Activated naive CD8-positive, alpha-beta T cell treated with anti-CD3 and anti-CD28 coated beads, Interleukin-2, amount 10 ng/mL, durations not matched to agents 7 days and 5 days (primary cell): ENCODE results near the gene TBXA2R. TPM values are rescaled to one million over a fixed set of nuclear protein-coding genes. Genes with fewer than 3 reads are reported as not detected.
"Not testable (repeated sequence)": the region's sequence is repeated elsewhere in the genome, so short reads cannot be mapped to it uniquely, and the experiment has no call there.

Source experiments
- ATAC-seq: fragments of 150-1000 bp; cut with Tn5 transposase; one replicate; pipeline ENCODE4 v1.10.0; 2021; ENCODE audit warnings: low read depth, moderate library complexity
- POLR2A ChIA-PET: fragments of 350-600 bp; sonication (Branson Sonifier 250); formaldehyde crosslinking; loops from one replicate; lab custom pipeline; 2021; ENCODE audit warnings: antibody characterized with exemption; lab: Charles Lee
- DNase-seq: peaks from one replicate; pipeline ENCODE4 v3.0.0; 2021
- H3K27ac Mint-ChIP-seq: one replicate; pipeline ENCODE4 v1.8.0; 2022; ENCODE audit warnings: mild to moderate bottlenecking, mixed read lengths
- H3K27me3 Mint-ChIP-seq: one replicate; pipeline ENCODE4 v1.8.0; 2022; ENCODE audit warnings: mild to moderate bottlenecking, moderate library complexity, mixed read lengths
- H3K36me3 Mint-ChIP-seq: one replicate; pipeline ENCODE4 v1.8.0; 2021; ENCODE audit warnings: mild to moderate bottlenecking, mixed read lengths
- H3K4me1 Mint-ChIP-seq: one replicate; pipeline ENCODE4 v1.8.0; 2021; ENCODE audit warnings: mixed read lengths
- H3K4me3 Mint-ChIP-seq: one replicate; pipeline ENCODE4 v1.8.0; 2022; ENCODE audit warnings: mild to moderate bottlenecking, moderate library complexity, mixed read lengths
- H3K9me3 Mint-ChIP-seq: one replicate; pipeline ENCODE4 v1.8.0; 2021; ENCODE audit warnings: mixed read lengths
- total RNA-seq, 2 experiments: library from RNA; stranded (reverse); gene quantifications; one replicate each; pipeline ENCODE4 v1.2.3, GENCODE V29; 2021

TBXA2R gene
- total RNA-seq, 2 experiments from 2014 or later = 1.7 to 2.1 TPM

DNA sequence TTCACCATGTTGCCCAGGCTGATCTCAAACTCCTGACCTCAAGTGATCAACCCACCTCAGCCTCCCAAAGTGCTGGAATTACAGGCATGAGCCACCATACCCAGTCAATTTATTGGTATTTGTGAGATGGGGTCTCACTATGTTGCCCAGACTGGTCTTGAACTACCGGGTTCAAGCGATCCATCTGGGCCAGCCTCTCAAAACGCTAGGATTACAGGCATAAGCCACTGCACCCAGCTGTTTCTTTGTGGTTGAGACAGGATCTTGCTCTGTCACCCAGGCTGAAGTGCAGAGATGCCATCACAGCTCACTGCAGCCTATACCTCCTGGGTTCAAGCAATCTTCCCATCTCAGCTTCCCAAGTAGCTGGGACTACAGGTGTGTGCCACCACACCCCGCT, 24.9 kb downstream of the TBXA2R start:
- ATAC-seq, H3K36me3 Mint-ChIP-seq, H3K4me3 Mint-ChIP-seq, DNase-seq, H3K27me3 Mint-ChIP-seq, H3K9me3 Mint-ChIP-seq, H3K4me1 Mint-ChIP-seq, H3K27ac Mint-ChIP-seq: not testable (repeated sequence)
- POLR2A ChIA-PET = interaction anchor here (1.2 kb wide), 1 partner anchor 25 kb away, joined by 3 read pairs; no protein-coding TSS in a partner anchor

DNA sequence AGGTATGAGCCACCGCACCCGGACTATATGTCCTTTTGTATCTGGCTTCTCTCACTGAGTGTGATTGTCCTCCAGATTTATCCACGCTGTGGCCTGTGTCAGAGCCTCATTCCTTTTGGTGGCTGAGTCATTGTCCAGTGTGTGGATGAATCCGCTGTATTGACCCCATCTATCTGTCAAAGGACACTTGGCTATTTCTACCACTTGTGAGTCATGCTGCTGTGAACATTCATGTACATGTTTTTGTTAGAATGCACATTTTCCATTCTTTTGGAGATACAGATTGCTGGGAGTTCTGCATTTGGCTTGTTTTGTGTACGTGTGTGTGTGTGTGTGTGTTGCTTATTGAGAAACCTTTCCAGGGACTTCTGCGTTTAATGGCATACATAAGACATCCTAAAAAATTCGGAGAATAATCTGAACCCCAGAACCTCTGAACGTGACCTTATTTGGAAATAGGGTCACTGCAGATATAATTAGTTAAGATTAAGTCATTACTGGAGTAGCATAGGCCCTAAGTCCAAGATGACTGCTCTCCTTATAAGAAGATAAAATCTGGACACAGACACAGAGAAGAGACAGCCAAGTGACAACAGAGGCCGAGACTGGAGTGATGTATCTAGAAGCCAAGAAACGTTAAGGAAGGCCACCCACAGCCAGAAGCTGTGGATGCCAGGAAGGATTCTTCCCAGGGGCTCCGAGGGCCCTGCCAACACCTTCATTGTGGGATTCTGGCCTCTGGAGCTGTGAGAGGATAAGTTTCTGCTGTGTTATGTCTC, 26.3 kb downstream of the TBXA2R start:
- DNase-seq (no peak), ATAC-seq (no peak)
- peaks cover 3% of the 10 kb centered on the region for H3K27me3 Mint-ChIP-seq
- H3K9me3 Mint-ChIP-seq = no peaks in the 10 kb centered on the region
- peaks cover 1% of the 10 kb centered on the region for H3K4me1 Mint-ChIP-seq
- H3K36me3 Mint-ChIP-seq = no peaks in the 10 kb centered on the region
- POLR2A ChIA-PET = interaction anchor here (0.7 kb wide), 1 partner anchor 80 kb away, joined by 3 read pairs; no protein-coding TSS in a partner anchor
- no peak overlapping the region for H3K4me3 Mint-ChIP-seq
- no peak overlapping the region for H3K27ac Mint-ChIP-seq

DNA sequence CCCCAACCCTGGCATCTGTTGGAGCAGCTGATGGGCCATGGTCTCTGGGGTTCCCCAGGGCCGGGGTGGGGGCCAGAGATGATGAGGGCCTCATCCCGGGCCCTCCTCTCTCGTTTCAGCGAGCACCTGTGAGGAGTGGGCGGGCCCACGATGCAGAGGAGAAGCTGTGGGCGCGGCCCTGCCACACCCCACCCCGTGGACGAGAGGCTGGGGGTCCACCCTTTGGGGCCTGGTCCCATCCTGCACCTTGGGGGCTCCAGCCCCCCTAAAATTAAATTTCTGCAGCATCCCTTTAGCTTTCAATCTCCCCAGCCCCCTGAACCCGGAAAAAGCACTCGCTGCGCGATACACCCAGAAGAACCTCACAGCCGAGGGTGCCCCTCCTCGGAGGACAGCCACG, 28.3 kb downstream of the TBXA2R start:
- ATAC-seq (no peak), DNase-seq (no peak)
- POLR2A ChIA-PET = no interaction called here
- H3K4me1 Mint-ChIP-seq = peaks cover 4% of the 10 kb centered on the region
- H3K4me3 Mint-ChIP-seq = no peak overlapping the region
- peaks cover 1% of the 10 kb centered on the region for H3K27me3 Mint-ChIP-seq
- no peaks in the 10 kb centered on the region for H3K9me3 Mint-ChIP-seq
- no peak overlapping the region for H3K27ac Mint-ChIP-seq
- peaks cover 2% of the 10 kb centered on the region for H3K36me3 Mint-ChIP-seq

DNA sequence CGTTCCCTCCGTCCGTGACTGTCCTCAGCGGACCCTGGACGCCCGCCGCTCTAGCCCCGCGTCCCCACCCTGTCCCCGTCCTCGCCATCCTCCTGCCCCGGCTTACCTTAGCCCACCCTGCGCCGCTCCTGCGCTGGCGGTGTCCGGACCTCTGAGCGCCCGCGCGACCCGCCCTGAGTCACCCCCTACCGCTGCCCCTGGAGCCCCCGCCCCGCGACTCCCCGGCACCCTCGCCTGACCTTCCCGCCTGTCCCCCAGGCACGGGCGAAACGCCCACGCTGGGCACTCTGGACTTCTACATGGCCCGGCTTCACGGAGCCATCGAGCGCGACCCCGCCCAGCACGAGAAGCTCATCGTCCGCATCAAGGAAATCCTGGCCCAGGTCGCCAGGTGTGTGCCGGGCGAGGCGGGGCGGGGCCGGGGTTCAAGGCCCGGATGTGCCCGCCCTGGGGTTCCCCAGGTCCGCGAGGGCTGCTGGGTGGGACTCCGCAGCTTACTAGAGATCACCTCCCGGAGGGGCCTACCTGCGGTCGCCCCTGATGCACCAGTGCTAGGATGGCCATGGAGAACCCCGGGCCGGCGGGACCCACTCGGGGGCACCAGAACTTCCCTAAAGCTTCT, 28.8 kb downstream of the TBXA2R start:
- DNase-seq = peak; percentile 33
- no peak for ATAC-seq
- POLR2A ChIA-PET = no interaction called here
- Mint-ChIP-seq H3K4me3 (no peak overlapping the region), H3K9me3 (no peaks in the 10 kb centered on the region), H3K4me1 (peaks cover 4% of the 10 kb centered on the region), H3K36me3 (peaks cover 2% of the 10 kb centered on the region), H3K27ac (no peak overlapping the region), H3K27me3 (no peaks in the 10 kb centered on the region)

DNA sequence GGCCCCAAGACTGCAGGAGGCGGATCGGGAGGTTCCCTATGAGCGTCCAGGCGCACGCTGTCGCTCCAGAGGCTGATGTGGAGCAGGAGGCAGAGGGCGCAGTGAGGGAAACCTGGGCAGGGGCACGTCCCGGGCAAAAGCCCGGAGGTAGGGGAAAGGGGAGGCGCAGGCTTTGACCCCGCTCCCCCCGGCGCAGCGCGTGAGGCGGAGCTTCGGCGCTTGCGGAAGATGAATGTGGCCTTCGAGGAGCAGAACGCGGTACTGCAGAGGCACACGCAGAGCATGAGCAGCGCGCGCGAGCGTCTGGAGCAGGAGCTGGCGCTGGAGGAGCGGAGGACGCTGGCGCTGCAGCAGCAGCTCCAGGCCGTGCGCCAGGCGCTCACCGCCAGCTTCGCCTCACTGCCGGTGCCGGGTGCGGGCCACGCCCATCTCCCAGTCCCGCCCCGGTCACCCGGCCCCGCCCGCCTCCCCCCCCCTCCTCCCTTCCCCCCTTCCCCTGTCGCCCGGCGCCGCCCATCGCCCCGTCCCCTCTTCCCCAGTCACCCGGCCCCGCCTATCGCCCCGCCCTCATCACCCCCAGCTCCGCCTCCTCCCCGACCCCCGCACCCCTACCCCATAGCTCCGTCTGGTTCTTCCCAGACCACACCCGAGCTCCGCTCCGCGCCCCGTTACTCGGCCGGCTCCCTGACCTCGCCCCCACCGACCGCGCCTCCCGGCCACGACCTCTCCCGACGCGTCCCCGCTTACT, 29.8 kb downstream of the TBXA2R start:
- ATAC-seq (no peak), DNase-seq (no peak)
- no peak overlapping the region for H3K27ac Mint-ChIP-seq
- H3K36me3 Mint-ChIP-seq = peaks cover 2% of the 10 kb centered on the region
- H3K27me3 Mint-ChIP-seq = no peaks in the 10 kb centered on the region
- H3K4me1 Mint-ChIP-seq = peaks cover 7% of the 10 kb centered on the region
- H3K9me3 Mint-ChIP-seq = no peaks in the 10 kb centered on the region
- H3K4me3 Mint-ChIP-seq = no peak overlapping the region
- POLR2A ChIA-PET = no interaction called here

DNA sequence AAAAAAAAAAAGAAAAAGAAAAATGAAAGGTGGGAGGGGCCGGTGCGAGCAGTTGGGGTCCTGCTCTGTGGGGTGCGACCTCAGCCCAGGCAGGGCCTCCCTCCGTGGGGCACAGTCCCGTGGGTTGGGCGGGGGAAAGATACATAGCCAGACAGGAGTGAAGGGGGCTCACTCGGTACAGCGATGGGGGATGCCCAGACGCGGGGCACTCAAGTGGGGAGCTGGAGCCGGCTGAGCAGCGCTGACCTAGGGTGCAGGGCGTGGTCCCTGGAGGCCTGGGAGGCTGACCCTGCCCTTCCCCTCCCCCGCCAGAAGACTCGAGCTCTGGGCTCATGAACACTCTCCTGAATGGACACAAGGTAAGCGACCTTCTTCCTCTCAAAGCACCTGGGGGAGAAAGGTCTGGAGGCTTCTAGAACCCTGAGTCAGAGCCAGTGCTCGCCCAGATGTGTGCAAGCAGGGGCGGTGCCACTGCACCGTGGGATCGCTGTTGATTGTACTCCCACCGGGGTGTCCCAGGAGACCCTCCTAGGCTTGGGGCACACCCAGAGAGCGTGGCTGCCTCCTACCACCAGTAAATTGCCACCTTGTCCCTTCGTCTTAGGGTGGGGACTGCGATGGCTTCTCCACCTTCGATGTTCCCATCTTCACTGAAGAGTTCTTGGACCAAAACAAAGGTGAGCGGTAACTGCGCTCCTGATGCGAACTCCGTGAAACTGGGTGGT, 30.6 kb downstream of the TBXA2R start:
- H3K36me3 Mint-ChIP-seq = peaks cover 2% of the 10 kb centered on the region
- H3K27ac Mint-ChIP-seq = no peak overlapping the region
- H3K27me3 Mint-ChIP-seq = no peaks in the 10 kb centered on the region
- POLR2A ChIA-PET = interaction anchor here (0.7 to 1.3 kb wide), 2 partner anchors 22 to 187 kb away, joined by 3 to 4 read pairs; partner anchors contain the start of gene MRPL54
- DNase-seq (no peak), ATAC-seq (no peak)
- peaks cover 9% of the 10 kb centered on the region for H3K4me1 Mint-ChIP-seq
- H3K9me3 Mint-ChIP-seq = no peaks in the 10 kb centered on the region
- H3K4me3 Mint-ChIP-seq = no peak overlapping the region

DNA sequence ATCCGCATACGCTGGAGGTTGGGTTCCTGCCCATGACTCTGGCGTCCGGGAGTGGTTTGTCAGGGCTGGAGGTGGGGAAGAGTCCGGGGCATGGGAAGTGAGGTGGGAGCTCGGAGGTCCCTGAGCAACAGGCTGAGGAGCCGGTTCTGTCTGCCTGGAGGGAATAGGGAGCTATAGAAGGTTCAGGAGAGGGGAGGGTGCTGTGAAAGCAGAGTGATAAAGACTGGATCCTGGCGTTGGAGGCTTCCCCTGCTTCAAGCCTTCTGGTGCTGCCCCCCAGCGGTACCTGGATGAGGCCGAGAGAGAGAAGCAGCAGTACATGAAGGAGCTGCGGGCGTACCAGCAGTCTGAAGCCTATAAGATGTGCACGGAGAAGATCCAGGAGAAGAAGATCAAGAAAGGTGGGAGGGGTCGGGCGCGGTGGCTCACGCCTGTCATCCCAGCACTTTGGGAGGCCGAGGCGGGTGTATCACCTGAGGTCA, 31.4 kb downstream of the TBXA2R start:
- H3K36me3 Mint-ChIP-seq = peaks cover 2% of the 10 kb centered on the region
- H3K4me3 Mint-ChIP-seq = no peak overlapping the region
- no peaks in the 10 kb centered on the region for H3K9me3 Mint-ChIP-seq
- DNase-seq (peak; percentile 36), ATAC-seq (no peak)
- H3K27ac Mint-ChIP-seq = no peak overlapping the region
- POLR2A ChIA-PET = interaction anchor here (0.7 to 1.3 kb wide), 4 partner anchors 21 to 1392 kb away, joined by 3 to 5 read pairs (median 4); partner anchors contain the start of gene MRPL54
- no peaks in the 10 kb centered on the region for H3K27me3 Mint-ChIP-seq
- H3K4me1 Mint-ChIP-seq = peaks cover 9% of the 10 kb centered on the region

DNA sequence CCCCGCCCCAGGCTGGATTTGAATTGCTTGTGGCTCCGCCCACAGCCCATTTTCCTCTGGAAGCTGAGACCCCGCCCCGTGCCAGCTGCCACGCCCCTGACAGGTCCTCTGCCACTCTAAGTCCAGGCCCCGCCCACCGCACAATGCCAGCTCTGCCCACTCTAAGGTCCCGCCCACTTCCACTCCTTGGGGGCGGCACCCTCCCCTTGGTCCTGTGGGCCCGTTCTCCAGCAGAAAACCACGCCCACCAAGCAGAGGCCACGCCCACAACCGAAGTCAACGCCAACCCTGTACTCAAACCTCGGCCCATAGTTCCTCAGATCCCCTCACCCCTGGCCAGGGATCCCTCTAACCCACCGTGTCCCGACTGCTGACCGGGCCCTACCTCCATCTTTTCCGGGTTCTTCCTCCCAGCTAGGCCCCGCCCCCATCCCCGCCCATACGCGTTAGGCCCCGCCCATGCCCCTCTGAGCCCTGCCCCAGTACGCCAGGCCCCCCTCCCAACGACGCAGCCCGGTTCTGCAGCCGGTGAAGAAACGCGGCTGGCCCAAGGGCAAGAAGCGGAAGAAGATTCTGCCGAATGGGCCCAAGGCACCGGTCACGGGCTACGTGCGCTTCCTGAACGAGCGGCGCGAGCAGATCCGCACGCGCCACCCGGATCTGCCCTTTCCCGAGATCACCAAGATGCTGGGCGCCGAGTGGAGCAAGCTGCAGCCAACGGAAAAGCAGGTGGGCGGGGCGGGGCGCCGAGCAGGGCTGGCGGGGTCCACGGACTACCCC, 32.6 kb downstream of the TBXA2R start:
- no peaks in the 10 kb centered on the region for H3K9me3 Mint-ChIP-seq
- peaks cover 8% of the 10 kb centered on the region for H3K4me1 Mint-ChIP-seq
- H3K27ac Mint-ChIP-seq = peak overlapping the region; percentile 70
- H3K27me3 Mint-ChIP-seq = no peaks in the 10 kb centered on the region
- peaks cover 2% of the 10 kb centered on the region for H3K36me3 Mint-ChIP-seq
- peak; percentile 90 for DNase-seq
- no peak for ATAC-seq
- POLR2A ChIA-PET = interaction anchor here (0.7 to 1.2 kb wide), 6 partner anchors 17 to 1391 kb away, joined by 3 to 8 read pairs (median 4); no protein-coding TSS in a partner anchor
- peak overlapping the region; percentile 79 for H3K4me3 Mint-ChIP-seq

DNA sequence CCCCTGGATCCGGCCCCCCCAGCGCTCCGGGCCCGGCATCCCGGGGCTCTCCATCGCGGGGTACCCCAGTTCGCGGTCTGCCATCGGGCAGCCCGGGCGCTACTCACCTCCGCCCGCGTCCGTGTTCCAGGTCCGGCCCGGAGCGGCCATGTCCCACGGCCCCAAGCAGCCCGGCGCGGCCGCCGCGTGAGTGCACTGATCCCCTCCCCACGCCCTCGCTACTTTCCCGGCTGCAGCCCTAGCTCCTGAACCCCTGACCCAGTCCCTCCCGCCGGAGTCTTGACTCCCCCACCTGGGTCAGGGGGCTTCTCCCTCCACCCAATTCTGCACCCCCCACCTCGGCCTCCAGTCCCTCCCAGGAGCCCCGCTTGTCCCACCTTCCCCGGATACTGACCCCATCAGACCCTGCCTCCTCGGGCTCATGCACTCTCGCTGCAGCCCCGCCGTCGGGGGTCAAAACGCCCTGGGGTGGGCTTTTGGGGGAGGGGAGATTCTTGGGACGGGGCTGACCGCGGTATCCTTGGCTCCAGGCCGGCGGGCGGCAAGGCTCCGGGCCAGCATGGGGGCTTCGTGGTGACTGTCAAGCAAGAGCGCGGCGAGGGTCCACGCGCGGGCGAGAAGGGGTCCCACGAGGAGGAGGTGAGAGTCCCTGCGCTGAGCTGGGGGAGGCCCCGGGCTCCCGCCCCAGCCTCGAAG, 33.4 kb downstream of the TBXA2R start:
- H3K27me3 Mint-ChIP-seq = no peaks in the 10 kb centered on the region
- H3K9me3 Mint-ChIP-seq = no peaks in the 10 kb centered on the region
- ATAC-seq (peak; percentile 9), DNase-seq (peak; percentile 78)
- peak overlapping the region; percentile 79 for H3K4me3 Mint-ChIP-seq
- POLR2A ChIA-PET = interaction anchor here (0.9 to 1.2 kb wide), 4 partner anchors 17 to 28 kb away, joined by 3 to 8 read pairs (median 4); no protein-coding TSS in a partner anchor
- peaks cover 8% of the 10 kb centered on the region for H3K4me1 Mint-ChIP-seq
- H3K27ac Mint-ChIP-seq = peak overlapping the region; percentile 70
- H3K36me3 Mint-ChIP-seq = peaks cover 2% of the 10 kb centered on the region

DNA sequence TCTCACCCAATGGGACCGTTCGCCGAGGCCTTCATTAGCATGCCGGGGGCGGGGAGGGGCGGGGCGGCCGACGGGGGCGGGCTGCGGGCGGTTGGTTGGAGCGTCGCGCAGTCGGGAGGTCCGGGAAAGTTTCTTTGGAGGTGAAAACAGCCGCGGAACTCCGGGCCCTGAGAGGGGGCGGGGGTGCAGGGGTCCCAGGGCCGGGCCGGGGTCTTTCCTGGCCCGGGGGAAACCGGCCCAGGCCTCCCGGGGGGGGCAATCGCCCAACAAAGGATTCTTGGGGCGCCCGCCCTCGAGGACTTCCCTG, 33.9 kb downstream of the TBXA2R start, which contains the start of gene HMG20B:
Gene HMG20B (plus strand): TSS at position 90 of the 307 bp plus-strand sequence. CDS start 366 bp downstream, outside the sequence.
- Mint-ChIP-seq H3K36me3 (peaks cover 2% of the 10 kb centered on the region), H3K27ac (peak within 1 kb of the TSS; percentile 70), H3K27me3 (no peaks in the 10 kb centered on the region), H3K4me3 (peak within 1 kb of the TSS; percentile 79), H3K4me1 (peaks cover 8% of the 10 kb centered on the region), H3K9me3 (no peaks in the 10 kb centered on the region)
- POLR2A ChIA-PET = no interaction called here
- DNase-seq (no peak), ATAC-seq (no peak)

DNA sequence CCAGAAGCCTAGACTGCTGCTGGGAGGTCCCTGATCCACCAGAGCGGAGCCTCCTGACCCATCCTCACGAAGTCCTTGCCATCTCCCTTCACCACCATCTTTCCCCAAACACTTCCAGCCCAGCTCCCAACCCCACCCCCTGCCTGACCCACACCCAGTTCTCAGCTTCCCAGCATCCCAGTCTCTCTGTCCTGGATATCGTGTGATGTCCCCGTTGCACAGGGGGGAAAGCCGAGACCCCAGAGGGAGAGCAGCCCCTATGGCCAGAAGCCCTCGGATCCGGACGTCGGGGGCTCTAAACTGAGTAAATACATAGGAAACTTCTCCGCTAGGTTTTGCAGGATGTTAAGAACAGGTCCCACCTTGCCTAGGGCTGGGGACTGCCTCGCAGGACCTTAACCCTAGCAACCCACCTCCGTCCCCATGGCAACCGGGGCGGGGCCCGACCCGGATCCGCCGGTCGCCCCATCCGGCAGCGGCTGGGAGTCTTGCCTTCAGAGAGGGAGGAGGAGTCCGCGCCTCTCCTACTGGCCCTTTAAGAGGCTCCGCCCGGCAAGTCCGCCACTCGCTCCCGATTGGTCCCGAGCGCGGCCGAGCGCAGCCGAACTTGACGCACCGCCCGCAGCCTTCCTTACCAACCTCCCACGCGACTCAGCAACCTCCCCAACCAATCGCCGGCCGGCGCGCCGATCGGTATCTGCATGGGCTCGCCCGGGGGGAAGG, 34.4 kb downstream of the TBXA2R start:
- Mint-ChIP-seq H3K36me3 (peaks cover 2% of the 10 kb centered on the region), H3K27ac (peak overlapping the region; percentile 56), H3K4me1 (peaks cover 8% of the 10 kb centered on the region), H3K4me3 (peak overlapping the region; percentile 63), H3K9me3 (no peaks in the 10 kb centered on the region), H3K27me3 (no peaks in the 10 kb centered on the region)
- POLR2A ChIA-PET = no interaction called here
- DNase-seq = peak; percentile 97
- ATAC-seq = peak; percentile 98
